ENCODE results near the gene LLGL1. TPM values are rescaled to one million over a fixed set of nuclear protein-coding genes. Genes with fewer than 3 reads are reported as not detected.

The LLGL1 gene
- total RNA-seq, 1 donor from 2014 or later, result 61.2 TPM

GRCh38 chr17:18236494-18236893 is 11.1 kb downstream of the LLGL1 start:
- Mint-ChIP-seq H3K27me3 (no peaks in the 10 kb centered on the region), H3K27ac (no peak overlapping the region), H3K4me1 (ENCODE audit: unreplicated experiment) (no peaks in the 10 kb centered on the region), H3K4me3 (no peak overlapping the region), H3K9me3 (no peaks in the 10 kb centered on the region), H3K36me3 (no peaks in the 10 kb centered on the region)
- no peak for DNase-seq (ENCODE audit: extremely low spot score, unreplicated experiment)
- TF ChIP-seq, protein P1, sequence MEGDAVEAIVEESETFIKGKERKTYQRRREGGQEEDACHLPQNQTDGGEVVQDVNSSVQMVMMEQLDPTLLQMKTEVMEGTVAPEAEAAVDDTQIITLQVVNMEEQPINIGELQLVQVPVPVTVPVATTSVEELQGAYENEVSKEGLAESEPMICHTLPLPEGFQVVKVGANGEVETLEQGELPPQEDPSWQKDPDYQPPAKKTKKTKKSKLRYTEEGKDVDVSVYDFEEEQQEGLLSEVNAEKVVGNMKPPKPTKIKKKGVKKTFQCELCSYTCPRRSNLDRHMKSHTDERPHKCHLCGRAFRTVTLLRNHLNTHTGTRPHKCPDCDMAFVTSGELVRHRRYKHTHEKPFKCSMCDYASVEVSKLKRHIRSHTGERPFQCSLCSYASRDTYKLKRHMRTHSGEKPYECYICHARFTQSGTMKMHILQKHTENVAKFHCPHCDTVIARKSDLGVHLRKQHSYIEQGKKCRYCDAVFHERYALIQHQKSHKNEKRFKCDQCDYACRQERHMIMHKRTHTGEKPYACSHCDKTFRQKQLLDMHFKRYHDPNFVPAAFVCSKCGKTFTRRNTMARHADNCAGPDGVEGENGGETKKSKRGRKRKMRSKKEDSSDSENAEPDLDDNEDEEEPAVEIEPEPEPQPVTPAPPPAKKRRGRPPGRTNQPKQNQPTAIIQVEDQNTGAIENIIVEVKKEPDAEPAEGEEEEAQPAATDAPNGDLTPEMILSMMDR (conservative IDR thresholded peaks at IDR 0.05), result no peak

DNA sequence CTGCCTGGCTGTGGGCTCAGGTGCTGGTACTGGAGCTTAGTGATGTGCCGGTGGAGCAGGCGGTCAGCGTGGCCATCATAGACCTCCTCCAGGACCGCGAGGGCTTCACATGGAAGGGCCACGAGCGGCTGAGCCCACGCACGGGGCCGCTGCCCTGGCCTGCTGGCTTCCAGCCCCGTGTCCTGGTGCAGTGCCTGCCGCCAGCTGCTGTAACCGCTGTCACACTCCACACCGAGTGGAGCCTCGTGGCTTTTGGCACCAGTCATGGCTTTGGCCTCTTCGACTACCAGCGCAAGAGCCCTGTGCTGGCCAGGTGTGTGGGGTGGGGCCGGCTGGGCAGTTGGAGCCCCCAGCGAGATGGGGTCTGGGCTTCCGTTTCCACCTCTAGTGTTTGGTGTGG is 12.0 kb downstream of the LLGL1 start:
- Mint-ChIP-seq H3K27me3 (no peaks in the 10 kb centered on the region), H3K36me3 (no peaks in the 10 kb centered on the region), H3K4me1 (ENCODE audit: unreplicated experiment) (no peaks in the 10 kb centered on the region), H3K4me3 (no peak overlapping the region), H3K27ac (no peak overlapping the region), H3K9me3 (no peaks in the 10 kb centered on the region)
- DNase-seq (ENCODE audit: extremely low spot score, unreplicated experiment), result no peak
- TF ChIP-seq, protein P1 (conservative IDR thresholded peaks at IDR 0.05), result no peak

DNA sequence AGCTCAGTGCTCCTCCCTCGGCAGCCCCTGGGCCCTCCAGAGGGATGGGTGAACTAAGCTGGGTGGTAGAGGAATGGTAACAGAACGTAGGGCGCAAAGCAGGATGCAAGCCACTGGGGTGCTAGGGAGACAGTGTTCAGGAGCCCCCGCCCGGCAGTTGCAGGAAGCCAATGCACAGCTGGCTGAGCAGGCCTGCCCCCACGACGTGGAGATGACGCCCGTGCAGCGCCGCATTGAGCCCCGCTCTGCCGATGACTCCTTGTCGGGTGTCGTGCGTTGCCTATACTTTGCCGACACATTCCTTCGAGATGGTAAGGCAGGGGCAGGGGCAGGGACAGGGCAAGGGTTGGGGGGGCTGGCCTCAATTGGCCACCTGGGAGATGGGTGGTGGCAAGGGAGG is 12.9 kb downstream of the LLGL1 start:
- DNase-seq (ENCODE audit: extremely low spot score, unreplicated experiment), result no peak
- H3K4me1 Mint-ChIP-seq (ENCODE audit: unreplicated experiment), result no peaks in the 10 kb centered on the region
- no peak overlapping the region for H3K4me3 Mint-ChIP-seq
- no peaks in the 10 kb centered on the region for H3K9me3 Mint-ChIP-seq
- TF ChIP-seq, protein P1 (conservative IDR thresholded peaks at IDR 0.05), result no peak
- H3K27me3 Mint-ChIP-seq, result no peaks in the 10 kb centered on the region
- no peaks in the 10 kb centered on the region for H3K36me3 Mint-ChIP-seq
- no peak overlapping the region for H3K27ac Mint-ChIP-seq

DNA sequence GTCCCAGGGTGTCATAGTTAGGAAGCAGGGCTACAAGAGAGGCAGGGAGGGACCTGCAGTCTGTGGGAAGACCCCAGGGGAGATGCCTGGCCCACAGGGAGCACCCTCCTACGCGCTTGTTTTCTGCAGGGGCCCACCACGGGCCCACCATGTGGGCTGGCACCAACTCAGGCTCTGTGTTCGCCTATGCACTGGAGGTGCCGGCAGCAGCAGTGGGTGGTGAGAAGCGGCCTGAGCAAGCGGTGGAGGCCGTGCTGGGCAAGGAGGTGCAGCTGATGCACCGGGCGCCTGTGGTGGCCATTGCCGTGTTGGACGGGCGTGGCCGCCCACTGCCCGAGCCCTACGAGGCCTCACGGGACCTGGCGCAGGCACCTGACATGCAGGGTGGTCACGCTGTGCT is 15.0 kb downstream of the LLGL1 start:
- Mint-ChIP-seq H3K4me1 (ENCODE audit: unreplicated experiment) (no peaks in the 10 kb centered on the region), H3K27ac (no peak overlapping the region), H3K9me3 (no peaks in the 10 kb centered on the region), H3K27me3 (no peaks in the 10 kb centered on the region), H3K36me3 (no peaks in the 10 kb centered on the region), H3K4me3 (no peak overlapping the region)
- DNase-seq (ENCODE audit: extremely low spot score, unreplicated experiment), result no peak
- TF ChIP-seq, protein P1 (conservative IDR thresholded peaks at IDR 0.05), result no peak

- TF ChIP-seq, protein P1 (conservative IDR thresholded peaks at IDR 0.05), result no peak
- Mint-ChIP-seq H3K4me1 (ENCODE audit: unreplicated experiment) (no peaks in the 10 kb centered on the region), H3K27me3 (no peaks in the 10 kb centered on the region), H3K36me3 (no peaks in the 10 kb centered on the region), H3K4me3 (no peak overlapping the region), H3K9me3 (no peaks in the 10 kb centered on the region), H3K27ac (no peak overlapping the region)
- DNase-seq (ENCODE audit: extremely low spot score, unreplicated experiment), result no peak
These were observed 15.9 kb downstream of the LLGL1 start for GRCh38 chr17:18241229-18241871.

Measured in type B pancreatic cell (in vitro differentiated cells).